Measurements from ENCODE around the gene TOGARAM1. TPM values are rescaled to one million over a fixed set of nuclear protein-coding genes. Genes with fewer than 3 reads are reported as not detected.

The TOGARAM1 gene
- total and polyA plus RNA-seq, 9 of the 15 experiments (the other 6 are each of a cell fraction or from before 2014, with no cell fraction given): 1.3 to 6.4 (median 3.7) TPM

DNA sequence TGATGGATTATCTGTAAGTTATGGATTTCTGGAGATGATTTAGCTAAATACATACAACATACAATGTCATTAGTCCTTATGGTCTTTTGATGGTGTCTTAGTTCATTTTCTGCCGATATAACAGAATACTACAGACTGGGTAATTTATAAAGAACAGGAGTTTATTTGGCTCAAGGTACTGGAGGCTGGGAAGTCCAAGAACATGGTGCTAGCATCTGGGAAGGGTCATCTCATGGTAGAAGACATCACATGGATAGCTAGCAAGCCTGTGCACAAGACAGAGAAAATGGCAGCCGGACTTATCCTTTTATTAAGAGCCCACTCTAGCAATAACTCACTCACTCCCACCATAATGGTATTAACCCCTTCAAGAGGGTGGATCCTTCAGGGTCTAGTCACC, 24.4 kb upstream of the TOGARAM1 start:
- H3K4me3 ChIP-seq: no peak overlapping the region
- no peak overlapping the region for H2AFZ ChIP-seq (ENCODE audit: low read depth, low read length)
- in situ Hi-C loops (cut with MboI) (no loop called here), intact Hi-C loops (cut with micrococcal nuclease) (no loop called here)
- no peaks in the 10 kb centered on the region for H3K9me3 ChIP-seq (replicated peaks; ENCODE audit: control insufficient read depth, insufficient read depth, low read depth, low read length)
- no peaks in the 10 kb centered on the region for H3K9me1 ChIP-seq (ENCODE audit: control insufficient read depth, insufficient read depth, low read length)
- ATAC-seq (no peak), FAIRE-seq (no peak), DNase-seq (ENCODE audit: extremely low read depth in 1 of 4, low spot score in 3 of 4) (no peak)
- no peaks in the 10 kb centered on the region for H3K4me1 ChIP-seq (replicated peaks in 1 of 2; ENCODE audit: control insufficient read depth in 2 of 2, insufficient read depth in 2 of 2, low read length in 2 of 2)
- no peaks in the 10 kb centered on the region for H3K27me3 ChIP-seq (ENCODE audit: control insufficient read depth in 2 of 2, insufficient read depth in 2 of 2, low read length in 2 of 2)
- no peak overlapping the region for H3K4me2 ChIP-seq (ENCODE audit: insufficient read depth, low read length)
- no peaks in the 10 kb centered on the region for H3K79me2 ChIP-seq (ENCODE audit: control insufficient read depth, insufficient read depth, low read length)
- H4K20me1 ChIP-seq (replicated peaks; ENCODE audit: control insufficient read depth, insufficient read depth, low read length): no peaks in the 10 kb centered on the region
- TF ChIP-seq ZBTB9 (CRISPR knock-in tag; IDR thresholded peaks at IDR 0.05) (no peak), ZNF133 (CRISPR knock-in tag; IDR thresholded peaks at IDR 0.05) (no peak), ZNF444 (CRISPR knock-in tag; IDR thresholded peaks at IDR 0.05) (no peak), KAT2B (IDR thresholded peaks at IDR 0.05; ENCODE audit: low read depth, low read length) (no peak), PCBP1 (IDR thresholded peaks at IDR 0.05; ENCODE audit: low read depth, low read length, poor library complexity, severe bottlenecking) (no peak), SAFB2 (IDR thresholded peaks at IDR 0.05; ENCODE audit: borderline replicate concordance, low read depth, low read length, severe bottlenecking) (no peak), ZMIZ1 (IDR thresholded peaks at IDR 0.05; ENCODE audit: low read depth in 2 of 2, low read length in 2 of 2) (no peak), ZNF282 (CRISPR knock-in tag; IDR thresholded peaks at IDR 0.05) (no peak), RFX7 (CRISPR knock-in tag; IDR thresholded peaks at IDR 0.05) (no peak), MEF2D (tag; conservative IDR thresholded peaks at IDR 0.05; ENCODE audit: low read depth) (no peak)
- TF ChIP-seq, protein P1, sequence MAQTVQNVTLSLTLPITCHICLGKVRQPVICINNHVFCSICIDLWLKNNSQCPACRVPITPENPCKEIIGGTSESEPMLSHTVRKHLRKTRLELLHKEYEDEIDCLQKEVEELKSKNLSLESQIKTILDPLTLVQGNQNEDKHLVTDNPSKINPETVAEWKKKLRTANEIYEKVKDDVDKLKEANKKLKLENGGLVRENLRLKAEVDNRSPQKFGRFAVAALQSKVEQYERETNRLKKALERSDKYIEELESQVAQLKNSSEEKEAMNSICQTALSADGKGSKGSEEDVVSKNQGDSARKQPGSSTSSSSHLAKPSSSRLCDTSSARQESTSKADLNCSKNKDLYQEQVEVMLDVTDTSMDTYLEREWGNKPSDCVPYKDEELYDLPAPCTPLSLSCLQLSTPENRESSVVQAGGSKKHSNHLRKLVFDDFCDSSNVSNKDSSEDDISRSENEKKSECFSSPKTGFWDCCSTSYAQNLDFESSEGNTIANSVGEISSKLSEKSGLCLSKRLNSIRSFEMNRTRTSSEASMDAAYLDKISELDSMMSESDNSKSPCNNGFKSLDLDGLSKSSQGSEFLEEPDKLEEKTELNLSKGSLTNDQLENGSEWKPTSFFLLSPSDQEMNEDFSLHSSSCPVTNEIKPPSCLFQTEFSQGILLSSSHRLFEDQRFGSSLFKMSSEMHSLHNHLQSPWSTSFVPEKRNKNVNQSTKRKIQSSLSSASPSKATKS (CRISPR knock-in tag; IDR thresholded peaks at IDR 0.05): no peak
- TF ChIP-seq, protein P2, sequence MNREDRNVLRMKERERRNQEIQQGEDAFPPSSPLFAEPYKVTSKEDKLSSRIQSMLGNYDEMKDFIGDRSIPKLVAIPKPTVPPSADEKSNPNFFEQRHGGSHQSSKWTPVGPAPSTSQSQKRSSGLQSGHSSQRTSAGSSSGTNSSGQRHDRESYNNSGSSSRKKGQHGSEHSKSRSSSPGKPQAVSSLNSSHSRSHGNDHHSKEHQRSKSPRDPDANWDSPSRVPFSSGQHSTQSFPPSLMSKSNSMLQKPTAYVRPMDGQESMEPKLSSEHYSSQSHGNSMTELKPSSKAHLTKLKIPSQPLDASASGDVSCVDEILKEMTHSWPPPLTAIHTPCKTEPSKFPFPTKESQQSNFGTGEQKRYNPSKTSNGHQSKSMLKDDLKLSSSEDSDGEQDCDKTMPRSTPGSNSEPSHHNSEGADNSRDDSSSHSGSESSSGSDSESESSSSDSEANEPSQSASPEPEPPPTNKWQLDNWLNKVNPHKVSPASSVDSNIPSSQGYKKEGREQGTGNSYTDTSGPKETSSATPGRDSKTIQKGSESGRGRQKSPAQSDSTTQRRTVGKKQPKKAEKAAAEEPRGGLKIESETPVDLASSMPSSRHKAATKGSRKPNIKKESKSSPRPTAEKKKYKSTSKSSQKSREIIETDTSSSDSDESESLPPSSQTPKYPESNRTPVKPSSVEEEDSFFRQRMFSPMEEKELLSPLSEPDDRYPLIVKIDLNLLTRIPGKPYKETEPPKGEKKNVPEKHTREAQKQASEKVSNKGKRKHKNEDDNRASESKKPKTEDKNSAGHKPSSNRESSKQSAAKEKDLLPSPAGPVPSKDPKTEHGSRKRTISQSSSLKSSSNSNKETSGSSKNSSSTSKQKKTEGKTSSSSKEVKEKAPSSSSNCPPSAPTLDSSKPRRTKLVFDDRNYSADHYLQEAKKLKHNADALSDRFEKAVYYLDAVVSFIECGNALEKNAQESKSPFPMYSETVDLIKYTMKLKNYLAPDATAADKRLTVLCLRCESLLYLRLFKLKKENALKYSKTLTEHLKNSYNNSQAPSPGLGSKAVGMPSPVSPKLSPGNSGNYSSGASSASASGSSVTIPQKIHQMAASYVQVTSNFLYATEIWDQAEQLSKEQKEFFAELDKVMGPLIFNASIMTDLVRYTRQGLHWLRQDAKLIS (CRISPR knock-in tag; IDR thresholded peaks at IDR 0.05): no peak
- ChIA-PET POLR2A (no interaction called here), CTCF (ENCODE audit: low intra/inter-chr PET ratio) (no interaction called here)
- no peak overlapping the region for H3K27ac ChIP-seq (ENCODE audit: extremely low read depth, low read depth, low read length)
- no peak overlapping the region for H3K9ac ChIP-seq (ENCODE audit: insufficient read depth in 1 of 2, low read depth in 2 of 2, low read length in 2 of 2)
- WGBS (ENCODE audit: insufficient coverage, low coverage, missing lambda C conversion rate): 94% methylated on average over 2 of the region's 2 CpGs
- no TSS peak for BruUV-seq (replicated peaks)
- H3K36me3 ChIP-seq (ENCODE audit: control insufficient read depth, insufficient read depth, low read length): 0 out of 3 replicates have a peak, but pooled peaks cover 2% of the 10 kb centered on the region
